GM19372 (cell line): ENCODE measurements around the gene DPP3.

Experiments used
- ATAC-seq: cut with Tn5 transposase; IDR thresholded peaks from one replicate; pipeline ENCODE4 v1.9.1; 2021; ENCODE audit warnings: mild to moderate bottlenecking, low read depth, moderate library complexity; ENCODE audit not compliant: unreplicated experiment

Gene DPP3

DNA sequence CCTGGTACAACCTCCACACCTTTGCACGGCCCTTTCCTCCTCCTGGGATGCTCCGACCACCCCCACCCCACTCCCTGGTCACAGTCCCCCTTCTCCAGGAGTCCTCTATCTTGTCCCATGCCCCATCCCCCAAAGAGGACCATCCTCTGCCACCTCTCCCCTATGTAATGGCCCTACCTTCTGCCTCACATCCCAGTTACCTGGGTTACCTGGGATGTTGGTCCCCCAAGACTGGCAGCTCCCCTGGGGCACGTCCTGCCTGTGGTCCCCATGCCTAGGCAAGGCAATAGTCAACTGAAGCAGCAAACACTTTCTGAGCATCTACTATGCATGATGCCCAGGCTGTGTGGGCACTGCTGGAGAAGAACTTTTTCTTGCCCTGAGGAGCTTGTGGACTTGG, 75.2 kb downstream of the DPP3 start:
- no peak for ATAC-seq

DNA sequence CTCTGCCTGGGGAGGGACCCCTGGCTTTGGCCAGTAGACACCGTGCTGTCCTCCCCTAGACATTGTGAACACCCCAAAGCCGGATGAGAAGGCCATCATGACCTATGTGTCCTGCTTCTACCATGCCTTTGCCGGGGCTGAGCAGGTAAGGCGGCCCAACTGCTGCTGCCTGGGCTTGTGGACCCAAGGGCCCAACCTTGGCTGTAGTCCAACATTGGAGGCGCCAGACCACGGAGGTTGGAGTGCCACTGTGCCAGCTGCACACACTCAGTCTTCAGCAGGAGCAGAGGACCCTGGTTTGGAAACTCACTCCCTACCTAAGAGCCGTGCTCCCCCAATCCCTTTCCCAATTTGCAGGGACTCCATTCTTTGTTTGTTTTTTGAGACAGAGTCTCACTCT, 75.9 kb downstream of the DPP3 start:
- no peak for ATAC-seq

DNA sequence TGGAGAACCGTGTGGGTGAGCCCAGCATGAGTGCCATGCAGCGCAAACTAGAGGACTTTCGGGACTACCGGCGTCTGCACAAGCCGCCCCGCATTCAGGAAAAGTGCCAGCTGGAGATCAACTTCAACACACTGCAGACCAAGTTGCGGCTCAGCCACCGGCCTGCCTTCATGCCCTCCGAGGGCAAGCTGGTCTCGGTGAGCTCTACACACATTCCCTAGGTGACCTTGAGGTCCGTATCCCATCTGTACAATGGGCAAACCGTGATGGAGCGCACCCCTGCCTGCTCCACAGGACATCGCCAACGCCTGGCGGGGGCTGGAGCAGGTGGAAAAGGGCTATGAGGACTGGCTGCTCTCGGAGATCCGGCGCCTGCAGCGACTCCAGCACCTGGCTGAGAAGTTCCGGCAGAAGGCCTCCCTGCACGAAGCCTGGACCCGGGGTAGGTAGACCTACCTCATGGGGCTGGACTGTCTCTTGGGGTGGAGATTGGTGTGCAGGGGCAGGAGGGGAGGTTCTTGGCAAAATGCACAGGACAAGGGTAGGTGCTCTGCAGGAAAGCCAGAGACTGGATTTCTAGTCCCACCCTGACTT, 77.6 kb downstream of the DPP3 start:
- ATAC-seq, result no peak
